ENCODE measurements around the gene TRAF2. TPM values are rescaled to one million over a fixed set of nuclear protein-coding genes. Genes with fewer than 3 reads are reported as not detected.
A peak's percentile ranks its signal among the peaks of the same experiment; 100 is the strongest.
"Not testable (repeated sequence)": the region's sequence is repeated elsewhere in the genome, so short reads cannot be mapped to it uniquely, and the experiment has no call there.

The TRAF2 gene
- total RNA-seq, 6 experiments from 2014 or later, result 11.1 to 15.9 (median 13.6) TPM

GRCh38 chr9:136865041-136865767 lies 21.1 kb upstream of the TRAF2 start:
- no peak for DNase-seq
- Mint-ChIP-seq H3K27me3 (ENCODE audit: insufficient read depth) (no peaks in the 10 kb centered on the region; the same call in 1 of the 2 replicates), H3K36me3 (ENCODE audit: low read depth) (peaks cover 16% of the 10 kb centered on the region), H3K4me3 (peak overlapping the region; percentile 86), H3K9me3 (peaks cover 9% of the 10 kb centered on the region), H3K27ac (peak overlapping the region; percentile 49; the same call in 1 of the 2 replicates), H3K4me1 (ENCODE audit: low read depth) (peaks cover 12% of the 10 kb centered on the region)
- no peak for TF ChIP-seq CTCF (IDR thresholded peaks at IDR 0.05)

GRCh38 chr9:136865768-136866103 lies 20.6 kb upstream of the TRAF2 start:
- Mint-ChIP-seq H3K27me3 (ENCODE audit: insufficient read depth) (no peaks in the 10 kb centered on the region; the same call in 1 of the 2 replicates), H3K4me1 (ENCODE audit: low read depth) (peaks cover 12% of the 10 kb centered on the region), H3K9me3 (peaks cover 13% of the 10 kb centered on the region), H3K4me3 (peak overlapping the region; percentile 86), H3K36me3 (ENCODE audit: low read depth) (peaks cover 16% of the 10 kb centered on the region), H3K27ac (peak overlapping the region; percentile 49; the same call in 1 of the 2 replicates)
- DNase-seq, result no peak
- TF ChIP-seq CTCF (IDR thresholded peaks at IDR 0.05), result no peak

GRCh38 chr9:136866898-136867421 lies 19.4 kb upstream of the TRAF2 start:
- H3K4me1 Mint-ChIP-seq (ENCODE audit: low read depth), result peaks cover 12% of the 10 kb centered on the region
- not testable (repeated sequence) for H3K27ac Mint-ChIP-seq; H3K27me3 Mint-ChIP-seq (ENCODE audit: insufficient read depth); DNase-seq
- H3K4me3 Mint-ChIP-seq, result peak overlapping the region; percentile 67
- peaks cover 16% of the 10 kb centered on the region for H3K36me3 Mint-ChIP-seq (ENCODE audit: low read depth)
- H3K9me3 Mint-ChIP-seq, result peaks cover 23% of the 10 kb centered on the region

GRCh38 chr9:136867480-136867879 lies 18.8 kb upstream of the TRAF2 start:
- Mint-ChIP-seq H3K27me3 (ENCODE audit: insufficient read depth) (no peaks in the 10 kb centered on the region; the same call in 1 of the 2 replicates), H3K4me3 (peak overlapping the region; percentile 46), H3K4me1 (ENCODE audit: low read depth) (peaks cover 12% of the 10 kb centered on the region), H3K27ac (peak overlapping the region; percentile 31; the same call in 1 of the 2 replicates), H3K36me3 (ENCODE audit: low read depth) (peaks cover 16% of the 10 kb centered on the region), H3K9me3 (peaks cover 28% of the 10 kb centered on the region)
- DNase-seq, result no peak
- no peak for TF ChIP-seq CTCF (IDR thresholded peaks at IDR 0.05)

GRCh38 chr9:136867917-136868316 lies 18.4 kb upstream of the TRAF2 start:
- DNase-seq, result no peak
- Mint-ChIP-seq H3K9me3 (peaks cover 32% of the 10 kb centered on the region), H3K27ac (peak overlapping the region; percentile 31; the same call in 1 of the 2 replicates), H3K36me3 (ENCODE audit: low read depth) (peaks cover 16% of the 10 kb centered on the region), H3K27me3 (ENCODE audit: insufficient read depth) (no peaks in the 10 kb centered on the region; the same call in 1 of the 2 replicates), H3K4me3 (peak overlapping the region; percentile 46; the same call in 1 of the 2 replicates), H3K4me1 (ENCODE audit: low read depth) (peaks cover 12% of the 10 kb centered on the region)
- no peak for TF ChIP-seq CTCF (IDR thresholded peaks at IDR 0.05)

GRCh38 chr9:136868644-136869043 lies 17.7 kb upstream of the TRAF2 start:
- peaks cover 16% of the 10 kb centered on the region for H3K36me3 Mint-ChIP-seq (ENCODE audit: low read depth)
- peaks cover 10% of the 10 kb centered on the region for H3K4me1 Mint-ChIP-seq (ENCODE audit: low read depth)
- no peaks in the 10 kb centered on the region; the same call in 1 of the 2 replicates for H3K27me3 Mint-ChIP-seq (ENCODE audit: insufficient read depth)
- H3K27ac Mint-ChIP-seq, result no peak overlapping the region
- H3K9me3 Mint-ChIP-seq, result peaks cover 40% of the 10 kb centered on the region
- no peak for DNase-seq
- no peak for TF ChIP-seq CTCF (IDR thresholded peaks at IDR 0.05)
- no peak overlapping the region; the same call in 1 of the 2 replicates for H3K4me3 Mint-ChIP-seq

GRCh38 chr9:136869611-136870010 lies 16.7 kb upstream of the TRAF2 start:
- H3K36me3 Mint-ChIP-seq (ENCODE audit: low read depth), result peaks cover 16% of the 10 kb centered on the region
- not testable (repeated sequence) for H3K4me1 Mint-ChIP-seq (ENCODE audit: low read depth); H3K27me3 Mint-ChIP-seq (ENCODE audit: insufficient read depth); H3K4me3 Mint-ChIP-seq; H3K27ac Mint-ChIP-seq; DNase-seq
- H3K9me3 Mint-ChIP-seq, result peaks cover 41% of the 10 kb centered on the region
